AG08396 (cell line): ENCODE results near the gene AGAP5.
"Not testable (repeated sequence)": the region's sequence is repeated elsewhere in the genome, so short reads cannot be mapped to it uniquely, and the experiment has no call there.

Experiments
- DNase-seq: peaks from one replicate; pipeline ENCODE4 v3.0.0; 2012; ENCODE audit warnings: low spot score, mixed read lengths

Gene AGAP5

GRCh38 chr10:73697675-73698159 lies at the start of gene AGAP5:
AGAP5 (minus strand) TSS chr10:73698109; CDS start chr10:73697755, 354 bp downstream.
- not testable (repeated sequence) for DNase-seq

- DNase-seq: no peak
These were observed 48.8 kb upstream of the AGAP5 start for GRCh38 chr10:73746721-73747120.

- peak; percentile 66 for DNase-seq
These were observed 46.7 kb upstream of the AGAP5 start for GRCh38 chr10:73744664-73744975.

GRCh38 chr10:73743905-73744663 lies 46.2 kb upstream of the AGAP5 start, which contains the start of gene SEC24C:
SEC24C (plus strand) TSS chr10:73744372; CDS start chr10:73746833, 2,461 bp downstream.
- peak; percentile 95 for DNase-seq

- DNase-seq: no peak
These were observed 45.5 kb upstream of the AGAP5 start for GRCh38 chr10:73743327-73743904.

- no peak for DNase-seq
These were observed 44.5 kb upstream of the AGAP5 start for GRCh38 chr10:73742454-73742734.

GRCh38 chr10:73740501-73741254 lies 42.8 kb upstream of the AGAP5 start:
- not testable (repeated sequence) for DNase-seq

GRCh38 chr10:73734796-73735305 lies 36.9 kb upstream of the AGAP5 start:
- no peak for DNase-seq

- DNase-seq: no peak
These were observed 36.3 kb upstream of the AGAP5 start for GRCh38 chr10:73734028-73734720.

GRCh38 chr10:73732931-73733623 lies 35.2 kb upstream of the AGAP5 start:
- DNase-seq: no peak

GRCh38 chr10:73732426-73732825 lies 34.5 kb upstream of the AGAP5 start:
- DNase-seq: no peak

GRCh38 chr10:73731588-73732375 lies 33.9 kb upstream of the AGAP5 start:
- DNase-seq: no peak

GRCh38 chr10:73730153-73730906 lies 32.4 kb upstream of the AGAP5 start:
- DNase-seq: peak; percentile 81

- DNase-seq: not testable (repeated sequence)
These were observed 31.9 kb upstream of the AGAP5 start for GRCh38 chr10:73729781-73730152.

GRCh38 chr10:73723516-73723915 lies 25.6 kb upstream of the AGAP5 start:
- DNase-seq: no peak

GRCh38 chr10:73720561-73720960 lies 22.7 kb upstream of the AGAP5 start:
- DNase-seq: not testable (repeated sequence)

- no peak for DNase-seq
These were observed 19.6 kb upstream of the AGAP5 start for GRCh38 chr10:73717556-73717955.

- DNase-seq: no peak
These were observed 18.3 kb upstream of the AGAP5 start for GRCh38 chr10:73716251-73716650.

- DNase-seq: not testable (repeated sequence)
These were observed 17.6 kb upstream of the AGAP5 start for GRCh38 chr10:73715179-73716156.
